Neural progenitor cell (in vitro differentiated cells): ENCODE data around the gene SUPT20HL1. TPM values are rescaled to one million over a fixed set of nuclear protein-coding genes. Genes with fewer than 3 reads are reported as not detected.

ENCODE experiments used
- DNase-seq: peaks from one replicate; pipeline ENCODE4 v3.0.0-alpha.2; 2016; ENCODE audit warnings: low spot score
- H2AFZ ChIP-seq: fragments of 200-600 bp; sonication (generic); replicated peaks from 2 replicates; pipeline ENCODE4 v1.6.1; 2016; ENCODE audit warnings: antibody characterized with exemption
- H3F3A ChIP-seq: fragments of 200-600 bp; sonication (generic); 2 replicates; pipeline ENCODE4 v1.6.1; 2016; ENCODE audit warnings: antibody characterized with exemption, low read depth
- H3K27ac ChIP-seq: fragments of 200-600 bp; sonication (generic); 2 replicates; pipeline ENCODE4 v1.5.1; 2016; ENCODE audit warnings: mild to moderate bottlenecking
- H3K27me3 ChIP-seq: fragments of 200-600 bp; sonication (generic); 2 replicates; pipeline ENCODE4 v1.6.1; 2016; ENCODE audit warnings: mild to moderate bottlenecking, moderate library complexity
- H3K36me3 ChIP-seq: fragments of 200-600 bp; sonication (generic); 2 replicates; pipeline ENCODE4 v1.5.1; 2016
- H3K4me1 ChIP-seq: fragments of 200-600 bp; sonication (generic); 2 replicates; pipeline ENCODE4 v1.6.1; 2016; ENCODE audit warnings: mixed run types
- H3K4me2 ChIP-seq: fragments of 200-600 bp; sonication (generic); 2 replicates; pipeline ENCODE4 v1.6.1; 2016
- H3K4me3 ChIP-seq: fragments of 200-600 bp; sonication (generic); 2 replicates; pipeline ENCODE4 v1.5.1; 2016
- H3K79me2 ChIP-seq: fragments of 200-600 bp; sonication (generic); 2 replicates; pipeline ENCODE4 v1.6.1; 2016; ENCODE audit warnings: low read depth
- H3K9ac ChIP-seq: fragments of 200-600 bp; sonication (generic); 2 replicates; pipeline ENCODE4 v1.6.1; 2016
- H3K9me3 ChIP-seq: fragments of 200-600 bp; sonication (generic); 2 replicates; pipeline ENCODE4 v1.5.1; 2016; ENCODE audit warnings: low read depth
- H4K20me1 ChIP-seq: fragments of 200-600 bp; sonication (generic); 2 replicates; pipeline ENCODE4 v1.6.1; 2016; ENCODE audit warnings: low read depth
- H3K27ac Mint-ChIP-seq: 3 replicates; pipeline ENCODE4 v1.8.0; 2021; ENCODE audit warnings: mixed read lengths
- H3K27me3 Mint-ChIP-seq: 2 replicates; pipeline ENCODE4 v1.8.0; 2022; ENCODE audit warnings: low read depth, mild to moderate bottlenecking, inconsistent platforms, moderate library complexity, mixed read lengths; ENCODE audit not compliant: insufficient read depth
- H3K36me3 Mint-ChIP-seq: 3 replicates; pipeline ENCODE4 v1.8.0; 2021; ENCODE audit warnings: mixed read lengths
- H3K4me1 Mint-ChIP-seq: 3 replicates; pipeline ENCODE4 v1.8.0; 2021; ENCODE audit warnings: mixed read lengths
- H3K4me3 Mint-ChIP-seq: 3 replicates; pipeline ENCODE4 v1.8.0; 2021; ENCODE audit warnings: mild to moderate bottlenecking, moderate library complexity, mixed read lengths
- H3K9me3 Mint-ChIP-seq: 3 replicates; pipeline ENCODE4 v1.8.0; 2020; ENCODE audit warnings: mixed read lengths
- CTCF ChIP-seq: fragments of 200-600 bp; sonication (generic); IDR thresholded peaks from 2 replicates; pipeline ENCODE4 v1.5.1; 2017; ENCODE audit warnings: antibody characterized with exemption, mild to moderate bottlenecking
- EZH2 ChIP-seq: fragments of 200-600 bp; sonication (generic); IDR thresholded peaks from 2 replicates; pipeline ENCODE4 v1.6.1; 2017; ENCODE audit warnings: antibody characterized with exemption, mild to moderate bottlenecking, moderate library complexity
- EZH2phosphoT487 ChIP-seq: fragments of 200-600 bp; sonication (generic); IDR thresholded peaks from 2 replicates; pipeline ENCODE4 v1.6.1; 2017; ENCODE audit warnings: antibody characterized with exemption
- total RNA-seq: library from RNA; depleted of rRNA; stranded (reverse); fragments of >200 nt; gene quantifications from 2 replicates; pipeline ENCODE4 v1.2.3, GENCODE V29; 2015; ENCODE audit warnings: low replicate concordance

Gene SUPT20HL1
- total RNA-seq, 1 donor from 2014 or later, result not detected

GRCh38 chrX:24398766-24399165, 38.3 kb downstream of the SUPT20HL1 start:
- H3F3A ChIP-seq, result no peaks in the 10 kb centered on the region
- H3K27ac Mint-ChIP-seq, result no peak overlapping the region
- H3K4me1 Mint-ChIP-seq, result no peaks in the 10 kb centered on the region
- H3K27me3 ChIP-seq, result no peaks in the 10 kb centered on the region
- peak overlapping the region; percentile 42 for H2AFZ ChIP-seq
- H4K20me1 ChIP-seq, result no peaks in the 10 kb centered on the region
- H3K4me3 ChIP-seq, result no peak overlapping the region
- H3K9ac ChIP-seq, result no peak overlapping the region
- no peaks in the 10 kb centered on the region for H3K36me3 Mint-ChIP-seq
- DNase-seq, result no peak
- H3K36me3 ChIP-seq, result no peaks in the 10 kb centered on the region
- peaks cover 7% of the 10 kb centered on the region for H3K27me3 Mint-ChIP-seq
- no peaks in the 10 kb centered on the region for H3K9me3 Mint-ChIP-seq
- TF ChIP-seq EZH2 (no peak), EZH2phosphoT487 (no peak), CTCF (no peak)
- H3K4me1 ChIP-seq, result no peaks in the 10 kb centered on the region
- no peaks in the 10 kb centered on the region for H3K9me3 ChIP-seq
- no peak overlapping the region for H3K27ac ChIP-seq
- no peak overlapping the region for H3K4me3 Mint-ChIP-seq
- no peaks in the 10 kb centered on the region for H3K79me2 ChIP-seq
- no peak overlapping the region for H3K4me2 ChIP-seq

- H3F3A ChIP-seq, result no peaks in the 10 kb centered on the region
- H3K9ac ChIP-seq, result no peak overlapping the region
- H3K27ac Mint-ChIP-seq, result no peak overlapping the region
- DNase-seq, result no peak
- H3K9me3 Mint-ChIP-seq, result no peaks in the 10 kb centered on the region
- no peaks in the 10 kb centered on the region for H3K79me2 ChIP-seq
- no peak for TF ChIP-seq EZH2phosphoT487
- TF ChIP-seq EZH2, result no peak
- no peak for TF ChIP-seq CTCF
- H3K9me3 ChIP-seq, result no peaks in the 10 kb centered on the region
- no peak overlapping the region for H3K27ac ChIP-seq
- H4K20me1 ChIP-seq, result no peaks in the 10 kb centered on the region
- H3K36me3 Mint-ChIP-seq, result no peaks in the 10 kb centered on the region
- no peak overlapping the region for H2AFZ ChIP-seq
- H3K4me2 ChIP-seq, result no peak overlapping the region
- no peaks in the 10 kb centered on the region for H3K36me3 ChIP-seq
- H3K27me3 Mint-ChIP-seq, result peaks cover 6% of the 10 kb centered on the region
- no peaks in the 10 kb centered on the region for H3K4me1 Mint-ChIP-seq
- no peaks in the 10 kb centered on the region for H3K27me3 ChIP-seq
- no peak overlapping the region for H3K4me3 Mint-ChIP-seq
- H3K4me1 ChIP-seq, result no peaks in the 10 kb centered on the region
- no peak overlapping the region for H3K4me3 ChIP-seq
Measured at GRCh38 chrX:24399550-24399949, 39.1 kb downstream of the SUPT20HL1 start.

- H3K36me3 Mint-ChIP-seq, result no peaks in the 10 kb centered on the region
- Histone ChIP-seq H3K4me2 (no peak overlapping the region), H3K27ac (no peak overlapping the region), H3K36me3 (no peaks in the 10 kb centered on the region), H3K27me3 (no peaks in the 10 kb centered on the region), H2AFZ (no peak overlapping the region), H3K79me2 (no peaks in the 10 kb centered on the region), H3F3A (no peaks in the 10 kb centered on the region), H3K9me3 (no peaks in the 10 kb centered on the region), H3K9ac (no peak overlapping the region), H3K4me3 (no peak overlapping the region), H4K20me1 (no peaks in the 10 kb centered on the region), H3K4me1 (no peaks in the 10 kb centered on the region)
- no peaks in the 10 kb centered on the region for H3K4me1 Mint-ChIP-seq
- no peak overlapping the region for H3K27ac Mint-ChIP-seq
- no peak for DNase-seq
- H3K27me3 Mint-ChIP-seq, result no peaks in the 10 kb centered on the region
- peaks cover 3% of the 10 kb centered on the region for H3K9me3 Mint-ChIP-seq
- TF ChIP-seq CTCF (no peak), EZH2phosphoT487 (no peak), EZH2 (no peak)
- H3K4me3 Mint-ChIP-seq, result no peak overlapping the region
Measured at GRCh38 chrX:24405959-24406358, 45.5 kb downstream of the SUPT20HL1 start.

Other genes starting within 250 kb of the SUPT20HL1 start
- 48.2 and 59.1 TPM in 2 replicates for gene ZFX, start 210.9 kb upstream of the SUPT20HL1 start, total RNA-seq
- gene SUPT20HL2, start 46.6 kb upstream of the SUPT20HL1 start, total RNA-seq, result not detected in 2 replicates
- 50.3 and 100 TPM in 2 replicates for gene PDK3, start 104.6 kb downstream of the SUPT20HL1 start, total RNA-seq